NCI-H1105 treated with DMSO at 0.1 percent for 48 hours (cell line): Measurements from ENCODE around the gene MTHFSD.

Experiments
- DNase-seq: peaks from one replicate; lab custom pipeline; 2025; lab: John Stamatoyannopoulos, UW

The MTHFSD gene

GRCh38 chr16:86570558-86571529, 15.8 kb upstream of the MTHFSD start:
- no peak for DNase-seq

GRCh38 chr16:86569701-86570447, 14.8 kb upstream of the MTHFSD start:
- DNase-seq = no peak

- DNase-seq = no peak
Observed at GRCh38 chr16:86568677-86569623, 13.9 kb upstream of the MTHFSD start.

- DNase-seq = no peak
Observed at GRCh38 chr16:86567701-86568581, 12.9 kb upstream of the MTHFSD start.

GRCh38 chr16:86566966-86567700, 12.1 kb upstream of the MTHFSD start:
- DNase-seq = peak; percentile 9

GRCh38 chr16:86566601-86566965, 11.5 kb upstream of the MTHFSD start, which contains the start of gene FOXC2:
FOXC2 (plus strand) TSS chr16:86566829; CDS start chr16:86567336, 507 bp downstream.
- DNase-seq = no peak

- no peak for DNase-seq
Observed at GRCh38 chr16:86565644-86566511, 10.8 kb upstream of the MTHFSD start.

GRCh38 chr16:86565181-86565631, 10.2 kb upstream of the MTHFSD start:
- DNase-seq = no peak

- peak; percentile 61 for DNase-seq
Observed at GRCh38 chr16:86563469-86564345, 8.7 kb upstream of the MTHFSD start.

- no peak for DNase-seq
Observed at GRCh38 chr16:86562356-86562755, 7.3 kb upstream of the MTHFSD start.

- no peak for DNase-seq
Observed at GRCh38 chr16:86559802-86560305, 4.8 kb upstream of the MTHFSD start.

- DNase-seq = no peak
Observed at GRCh38 chr16:86558355-86559193, 3.5 kb upstream of the MTHFSD start.

GRCh38 chr16:86557587-86557986, 2.6 kb upstream of the MTHFSD start:
- DNase-seq = no peak

- no peak for DNase-seq
Observed at GRCh38 chr16:86556576-86556975, 1.5 kb upstream of the MTHFSD start.

- no peak for DNase-seq
Observed at GRCh38 chr16:86555704-86556075, 655 bp upstream of the MTHFSD start.

GRCh38 chr16:86554599-86554916, 477 bp downstream of the MTHFSD start:
- DNase-seq = no peak

- DNase-seq = no peak
Observed at GRCh38 chr16:86553356-86553755, 1.7 kb downstream of the MTHFSD start.
